Endothelial cell (in vitro differentiated cells): ENCODE results near the gene USP54. TPM values are rescaled to one million over a fixed set of nuclear protein-coding genes. Genes with fewer than 3 reads are reported as not detected.

ENCODE experiments used
- DNase-seq: peaks from one replicate; pipeline ENCODE4 v3.0.0; 2021; ENCODE audit warnings: low spot score
- H3K27ac Mint-ChIP-seq: one replicate; pipeline ENCODE4 v1.8.0; 2021; ENCODE audit warnings: mixed read lengths, inconsistent platforms; ENCODE audit not compliant: unreplicated experiment
- H3K27me3 Mint-ChIP-seq: one replicate; pipeline ENCODE4 v1.8.0; 2021; ENCODE audit warnings: mild to moderate bottlenecking, moderate library complexity, mixed read lengths, inconsistent platforms; ENCODE audit not compliant: unreplicated experiment
- H3K36me3 Mint-ChIP-seq: one replicate; pipeline ENCODE4 v1.8.0; 2021; ENCODE audit warnings: mild to moderate bottlenecking, low read depth, mixed read lengths, inconsistent platforms; ENCODE audit not compliant: unreplicated experiment
- H3K4me1 Mint-ChIP-seq: one replicate; pipeline ENCODE4 v1.8.0; 2021; ENCODE audit warnings: mild to moderate bottlenecking, mixed read lengths, inconsistent platforms; ENCODE audit not compliant: unreplicated experiment
- H3K4me3 Mint-ChIP-seq: one replicate; pipeline ENCODE4 v1.8.0; 2021; ENCODE audit warnings: mild to moderate bottlenecking, mixed read lengths, inconsistent platforms; ENCODE audit not compliant: unreplicated experiment
- H3K9me3 Mint-ChIP-seq: one replicate; pipeline ENCODE4 v1.8.0; 2021; ENCODE audit warnings: mixed read lengths, inconsistent platforms; ENCODE audit not compliant: unreplicated experiment
- total RNA-seq: library from RNA; stranded (reverse); fragmentation: NEBNext Ultra II Directional; extraction: Animal tissue kit (Norgen Biotek cat#: 25700); gene quantifications from one replicate; pipeline ENCODE4 v1.2.1, GENCODE V29; 2021; ENCODE audit not compliant: unreplicated experiment
- TF ChIP-seq, protein P1 (sequence below): fragments of 200-600 bp; sonication (generic); IDR thresholded peaks from one replicate; pipeline ENCODE4 v1.5.0; 2021; ENCODE audit warnings: antibody characterized with exemption; ENCODE audit not compliant: unreplicated experiment

The USP54 gene
- total RNA-seq, 1 donor from 2014 or later = 267 TPM

DNA sequence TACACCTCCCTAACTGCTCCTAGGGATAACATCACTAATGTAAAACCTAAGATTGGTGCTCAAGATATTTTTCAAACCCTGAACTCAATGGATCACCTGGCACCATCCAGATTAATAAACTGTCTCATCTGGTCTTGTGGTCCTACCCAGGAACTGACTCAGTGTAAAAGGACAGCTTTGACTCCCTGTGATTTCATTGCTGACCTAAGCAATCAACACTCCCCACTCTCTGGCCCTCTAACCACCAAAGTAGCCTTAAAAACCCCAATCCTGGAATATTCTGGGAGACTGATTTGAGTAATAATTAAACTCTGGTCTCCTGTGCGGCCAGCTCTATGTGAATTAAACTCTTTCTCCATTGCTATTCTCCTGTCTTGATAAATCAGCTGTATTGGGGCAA, 6.2 kb upstream of the USP54 start:
- Mint-ChIP-seq H3K4me3 (no peak overlapping the region), H3K27me3 (no peaks in the 10 kb centered on the region), H3K9me3 (no peaks in the 10 kb centered on the region), H3K4me1 (peaks cover 16% of the 10 kb centered on the region), H3K27ac (peak overlapping the region; percentile 24), H3K36me3 (no peaks in the 10 kb centered on the region)
- DNase-seq = no peak
- TF ChIP-seq, protein P1, sequence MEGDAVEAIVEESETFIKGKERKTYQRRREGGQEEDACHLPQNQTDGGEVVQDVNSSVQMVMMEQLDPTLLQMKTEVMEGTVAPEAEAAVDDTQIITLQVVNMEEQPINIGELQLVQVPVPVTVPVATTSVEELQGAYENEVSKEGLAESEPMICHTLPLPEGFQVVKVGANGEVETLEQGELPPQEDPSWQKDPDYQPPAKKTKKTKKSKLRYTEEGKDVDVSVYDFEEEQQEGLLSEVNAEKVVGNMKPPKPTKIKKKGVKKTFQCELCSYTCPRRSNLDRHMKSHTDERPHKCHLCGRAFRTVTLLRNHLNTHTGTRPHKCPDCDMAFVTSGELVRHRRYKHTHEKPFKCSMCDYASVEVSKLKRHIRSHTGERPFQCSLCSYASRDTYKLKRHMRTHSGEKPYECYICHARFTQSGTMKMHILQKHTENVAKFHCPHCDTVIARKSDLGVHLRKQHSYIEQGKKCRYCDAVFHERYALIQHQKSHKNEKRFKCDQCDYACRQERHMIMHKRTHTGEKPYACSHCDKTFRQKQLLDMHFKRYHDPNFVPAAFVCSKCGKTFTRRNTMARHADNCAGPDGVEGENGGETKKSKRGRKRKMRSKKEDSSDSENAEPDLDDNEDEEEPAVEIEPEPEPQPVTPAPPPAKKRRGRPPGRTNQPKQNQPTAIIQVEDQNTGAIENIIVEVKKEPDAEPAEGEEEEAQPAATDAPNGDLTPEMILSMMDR = no peak

DNA sequence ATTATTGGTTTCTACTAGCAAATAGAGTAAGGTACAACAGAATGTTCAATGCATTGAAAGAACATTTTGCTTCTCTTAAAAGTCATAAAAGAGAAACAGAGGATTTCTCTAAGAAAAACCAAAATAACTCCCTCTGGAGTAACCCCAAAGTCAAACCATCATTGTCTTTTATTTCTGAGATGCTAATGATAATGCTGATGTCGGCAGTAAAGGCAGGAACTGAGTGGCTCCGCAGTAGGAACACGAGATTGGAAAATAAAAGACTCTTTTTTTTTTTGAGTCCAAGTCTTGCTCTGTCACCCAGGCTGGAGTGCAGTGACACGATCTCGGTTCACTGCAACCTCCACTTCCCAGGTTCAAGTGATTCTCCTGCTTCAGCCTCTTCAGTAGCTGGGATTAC, 2.7 kb upstream of the USP54 start:
- Mint-ChIP-seq H3K9me3 (no peaks in the 10 kb centered on the region), H3K36me3 (no peaks in the 10 kb centered on the region), H3K4me3 (no peak overlapping the region), H3K4me1 (peaks cover 25% of the 10 kb centered on the region), H3K27me3 (peaks cover 2% of the 10 kb centered on the region), H3K27ac (no peak overlapping the region)
- TF ChIP-seq, protein P1 = no peak
- DNase-seq = no peak

DNA sequence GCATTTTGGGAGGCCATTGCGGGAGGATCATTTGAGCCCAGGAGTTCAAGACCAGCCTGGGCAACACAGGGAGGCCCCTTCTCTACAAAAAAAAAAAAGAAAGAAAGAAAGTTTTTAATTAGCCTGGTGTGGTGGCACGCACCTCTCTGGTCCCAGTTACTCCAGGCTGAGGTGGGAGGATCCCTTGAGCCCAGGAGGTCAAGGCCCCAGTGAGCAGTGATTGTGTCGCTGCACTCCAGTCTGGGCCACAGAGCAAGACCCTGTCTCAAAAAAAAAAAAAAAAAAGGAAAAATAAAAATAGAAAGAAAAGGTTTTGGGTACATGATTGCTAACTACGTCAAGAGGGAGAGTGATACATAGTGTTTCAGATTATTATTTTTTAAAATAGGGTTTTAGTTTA, 2.0 kb upstream of the USP54 start:
- no peaks in the 10 kb centered on the region for H3K9me3 Mint-ChIP-seq
- peaks cover 2% of the 10 kb centered on the region for H3K27me3 Mint-ChIP-seq
- H3K4me1 Mint-ChIP-seq = peaks cover 31% of the 10 kb centered on the region
- no peak overlapping the region for H3K4me3 Mint-ChIP-seq
- peak overlapping the region; percentile 100 for H3K27ac Mint-ChIP-seq
- TF ChIP-seq, protein P1 = no peak
- no peak for DNase-seq
- H3K36me3 Mint-ChIP-seq = no peaks in the 10 kb centered on the region

DNA sequence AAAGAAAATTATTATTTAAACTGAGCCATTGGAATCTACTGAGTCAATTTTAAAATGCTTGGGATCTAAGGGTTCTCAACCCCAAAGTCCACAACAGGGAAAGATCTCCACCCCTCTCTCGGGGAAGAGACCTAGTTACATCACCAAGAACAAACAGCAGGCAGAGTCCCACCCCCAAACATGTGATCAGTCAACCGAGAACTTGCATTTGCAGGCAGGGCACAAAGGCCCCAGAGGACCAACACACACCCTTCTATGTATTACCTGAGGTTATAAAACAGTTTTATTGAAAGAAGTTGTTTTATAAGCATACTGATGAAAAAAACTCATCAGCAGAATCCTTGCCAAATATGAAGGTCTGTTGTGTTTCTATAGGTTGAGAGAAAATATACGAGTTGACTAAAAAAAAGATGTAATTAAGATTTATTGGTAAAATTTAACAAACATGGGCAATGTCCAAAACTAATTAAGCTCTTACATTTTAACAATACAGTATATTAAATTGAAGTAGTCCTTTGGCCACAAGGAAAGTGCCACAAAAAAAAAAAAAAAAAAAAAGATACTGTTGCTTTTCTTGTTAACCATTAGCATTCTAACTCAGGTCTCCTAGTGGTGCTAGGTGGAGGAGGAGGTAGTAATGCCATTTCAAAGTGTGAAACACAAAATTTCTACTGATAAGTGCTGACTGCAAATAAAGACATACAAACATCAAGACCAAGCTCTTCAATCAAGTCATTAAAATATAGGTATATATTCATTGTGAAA, 975 bp upstream of the USP54 start:
- Mint-ChIP-seq H3K4me3 (peak overlapping the region; percentile 81), H3K27ac (peak overlapping the region; percentile 100), H3K27me3 (peaks cover 2% of the 10 kb centered on the region), H3K9me3 (no peaks in the 10 kb centered on the region), H3K4me1 (peaks cover 36% of the 10 kb centered on the region), H3K36me3 (no peaks in the 10 kb centered on the region)
- peak; percentile 49 for DNase-seq
- TF ChIP-seq, protein P1 = no peak

DNA sequence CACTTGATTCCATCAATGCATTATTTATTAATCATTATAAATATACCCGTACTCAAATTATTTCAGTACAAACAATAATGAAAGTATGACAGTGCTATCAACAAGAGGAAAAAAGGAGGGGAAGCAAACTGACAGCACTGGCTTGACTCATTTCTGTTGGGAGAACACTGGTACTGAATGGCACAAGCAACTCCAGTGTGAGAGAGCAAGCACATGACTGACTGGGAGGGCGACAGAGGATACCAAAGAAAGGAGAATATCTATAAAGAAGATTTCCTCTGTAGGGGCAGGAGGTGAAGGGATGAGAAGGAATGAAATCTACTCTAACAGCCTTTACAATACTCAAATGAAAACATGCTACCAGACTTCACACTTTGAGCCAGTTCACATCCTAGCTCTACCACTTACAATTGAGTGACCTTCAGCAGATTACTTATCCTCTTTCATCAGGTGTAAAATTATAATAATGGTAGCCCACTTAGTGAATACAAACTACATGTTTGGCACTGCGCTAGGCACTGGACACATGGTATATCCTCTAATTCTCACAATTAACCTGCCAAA, 1.5 kb downstream of the USP54 start:
- peak overlapping the region; percentile 100 for H3K27ac Mint-ChIP-seq
- TF ChIP-seq, protein P1 = no peak
- peaks cover 5% of the 10 kb centered on the region for H3K27me3 Mint-ChIP-seq
- peaks cover 15% of the 10 kb centered on the region for H3K36me3 Mint-ChIP-seq
- H3K4me3 Mint-ChIP-seq = peak overlapping the region; percentile 89
- H3K9me3 Mint-ChIP-seq = no peaks in the 10 kb centered on the region
- H3K4me1 Mint-ChIP-seq = peaks cover 53% of the 10 kb centered on the region
- no peak for DNase-seq
